Measurements from ENCODE around the gene RNF183.

Gene RNF183, protein sequence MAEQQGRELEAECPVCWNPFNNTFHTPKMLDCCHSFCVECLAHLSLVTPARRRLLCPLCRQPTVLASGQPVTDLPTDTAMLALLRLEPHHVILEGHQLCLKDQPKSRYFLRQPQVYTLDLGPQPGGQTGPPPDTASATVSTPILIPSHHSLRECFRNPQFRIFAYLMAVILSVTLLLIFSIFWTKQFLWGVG

DNA sequence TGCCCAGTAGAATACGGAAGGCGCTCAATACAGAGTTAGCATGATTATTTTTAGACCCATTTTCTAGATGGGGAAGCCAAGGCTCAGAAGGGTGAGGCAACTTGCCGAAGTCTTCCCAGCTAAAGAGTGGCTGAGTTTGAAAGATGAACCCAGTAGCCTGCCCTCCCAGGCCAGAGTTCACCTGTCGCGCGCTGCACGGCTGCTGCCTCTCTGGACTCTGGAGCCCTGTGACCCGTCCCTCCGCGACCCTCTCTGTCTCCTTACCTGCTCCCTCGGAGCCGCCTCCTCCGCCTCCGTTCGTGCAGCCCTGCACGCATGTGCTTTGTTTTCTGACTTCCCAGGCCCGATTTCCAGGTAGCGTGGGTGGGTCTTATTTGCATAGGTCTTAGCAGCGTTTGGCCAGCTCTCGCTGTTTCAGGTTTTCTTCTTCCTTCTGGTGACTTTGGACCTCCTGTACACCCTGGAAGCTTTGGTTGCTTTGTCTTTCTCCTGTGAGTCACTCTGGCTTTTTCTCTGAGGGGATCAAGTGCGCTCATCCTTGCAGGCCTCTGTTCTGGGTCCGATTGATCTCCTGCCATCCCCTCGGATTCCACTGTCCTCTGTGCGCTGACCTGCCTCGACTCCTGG lies at the start of gene RNF183:
TSS of gene RNF183 (minus strand) at position 585 of the 627 bp plus-strand sequence. CDS start 5,192 bp downstream, outside the sequence.
- no peak for DNase-seq

DNA sequence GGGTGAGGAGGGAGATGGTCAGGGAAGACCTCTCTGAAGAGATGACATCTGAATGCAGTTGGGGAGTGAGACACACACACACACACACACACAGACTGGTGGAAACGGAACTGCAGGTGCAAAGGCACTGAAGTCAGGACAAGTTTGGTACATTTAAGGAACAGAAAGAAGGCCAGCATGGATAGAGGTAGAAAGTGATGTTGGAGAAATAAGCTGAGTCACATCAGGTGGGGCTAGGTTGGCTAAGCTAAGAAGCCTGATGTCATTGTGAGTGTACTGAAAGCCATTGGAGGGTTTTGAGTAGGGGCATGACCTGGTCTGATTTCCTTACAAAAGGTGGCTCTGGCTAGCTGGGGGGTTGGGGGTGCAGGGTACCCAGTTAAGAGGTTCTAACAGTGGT lies 49.2 kb upstream of the RNF183 start:
- DNase-seq = no peak

DNA sequence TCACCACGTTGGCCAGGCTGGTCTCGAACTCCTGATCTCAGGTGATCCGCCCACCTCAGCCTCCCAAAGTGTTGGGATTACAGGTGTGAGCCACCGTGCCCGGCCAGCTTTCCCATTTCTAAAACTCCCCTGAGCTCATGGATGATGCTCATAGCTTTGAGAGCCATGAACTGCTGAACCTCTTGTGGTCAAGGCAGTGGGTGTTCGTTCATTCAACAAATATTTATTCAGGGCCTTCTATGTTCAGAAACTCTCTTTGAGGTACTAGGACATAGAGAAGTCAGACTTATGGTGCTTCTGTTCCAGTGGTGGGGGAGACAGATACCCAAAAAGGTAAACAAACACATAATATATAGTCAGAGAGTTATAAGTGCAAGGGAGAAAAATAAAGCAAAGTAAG lies 48.8 kb upstream of the RNF183 start:
- no peak for DNase-seq

DNA sequence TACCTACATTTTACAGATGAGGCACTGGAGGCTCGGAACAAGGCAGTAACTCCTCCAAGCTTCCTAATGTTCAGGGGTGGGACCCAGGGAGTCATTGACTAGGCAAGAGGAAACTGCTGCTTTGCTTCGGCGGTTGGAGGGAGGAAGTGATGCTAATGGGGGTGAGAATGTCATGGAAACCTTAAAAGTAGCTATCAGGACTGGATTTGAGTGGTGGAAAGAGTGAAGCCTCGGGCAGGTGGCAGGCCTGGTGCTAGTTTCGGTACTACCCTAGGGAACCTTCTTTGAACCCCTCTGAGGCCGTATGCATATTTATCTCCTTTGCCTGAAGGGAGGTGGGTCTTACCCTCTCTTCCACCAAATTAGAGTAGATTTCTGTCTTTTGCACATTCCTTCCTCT lies 47.8 kb upstream of the RNF183 start:
- DNase-seq = no peak

DNA sequence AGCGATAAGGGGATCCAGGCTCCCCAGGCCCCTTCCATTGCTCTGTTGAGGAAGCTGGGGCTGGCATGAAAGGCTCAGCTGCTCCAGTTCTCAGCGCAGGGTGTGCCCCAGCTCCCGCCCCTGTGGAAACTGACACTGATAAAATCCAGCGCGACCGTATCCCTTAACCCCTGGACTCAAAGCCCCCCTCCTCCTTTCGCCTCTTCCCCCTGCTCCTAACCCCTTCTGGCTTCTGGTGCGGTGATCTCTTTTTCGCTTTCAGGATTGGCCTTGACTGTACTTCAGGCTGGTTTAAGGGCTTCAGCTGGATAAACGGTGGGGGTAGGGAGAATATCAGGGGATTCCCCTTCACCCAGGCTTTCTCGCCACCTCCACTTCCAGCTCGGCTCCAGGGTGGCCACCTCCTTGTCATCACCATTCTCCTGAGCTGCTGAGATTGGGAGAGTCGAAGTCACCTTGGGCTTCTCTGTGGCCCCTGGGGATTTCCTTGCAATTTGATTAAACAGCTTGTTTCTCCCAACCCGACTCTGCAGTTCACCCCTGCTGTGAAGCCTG lies 47.0 kb upstream of the RNF183 start:
- DNase-seq = no peak

DNA sequence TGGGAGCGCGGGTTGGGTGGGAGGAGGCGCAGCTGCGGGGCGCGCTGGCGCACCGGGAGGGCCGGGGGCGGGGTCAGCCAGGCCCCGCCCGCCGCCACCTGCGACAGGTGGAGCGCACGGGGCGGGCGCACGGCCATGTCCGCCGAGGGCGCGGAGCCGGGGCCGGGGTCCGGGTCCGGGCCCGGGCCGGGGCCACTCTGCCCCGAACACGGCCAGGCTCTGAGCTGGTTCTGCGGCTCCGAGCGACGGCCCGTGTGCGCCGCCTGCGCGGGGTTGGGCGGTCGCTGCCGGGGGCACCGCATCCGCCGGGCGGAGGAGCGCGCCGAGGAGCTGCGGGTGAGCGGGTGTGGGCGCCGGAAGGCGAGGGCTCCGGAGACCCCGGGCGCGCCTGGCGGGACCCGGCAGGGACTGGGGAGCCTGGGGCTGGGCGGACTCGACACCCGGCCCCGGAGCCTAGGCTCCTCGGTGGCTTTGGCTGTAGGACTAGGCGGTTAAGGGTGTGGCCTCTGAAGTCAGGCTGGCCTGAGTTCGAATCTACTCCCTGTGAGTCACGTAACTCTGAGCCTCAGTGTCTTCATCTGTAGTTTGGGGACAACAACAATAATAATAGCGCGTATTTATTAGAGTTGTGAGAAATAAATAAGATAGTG lies 46.4 kb upstream of the RNF183 start, which contains the start of gene BSPRY:
TSS of gene BSPRY (plus strand) at position 97 of the 650 bp plus-strand sequence. CDS start at position 136, 39 bp downstream.
- peak; percentile 14 for DNase-seq

DNA sequence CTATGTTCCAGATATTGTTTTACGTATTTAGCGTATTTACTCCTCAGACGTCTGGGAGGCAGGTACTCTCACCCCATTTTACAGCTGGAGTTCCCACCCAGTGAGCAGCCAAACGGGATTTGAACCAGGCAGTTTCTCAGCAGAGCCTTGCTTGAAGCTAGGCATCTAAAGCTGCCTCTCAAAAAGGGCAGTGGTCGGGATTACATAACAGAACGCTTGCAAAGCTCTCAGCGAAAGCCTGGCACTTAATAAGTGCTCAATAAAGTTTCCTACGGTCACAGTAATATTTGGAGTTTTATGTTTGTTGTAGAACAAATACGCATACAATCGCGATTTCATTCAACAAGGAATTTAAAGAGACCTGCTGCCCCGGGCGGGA lies 45.9 kb upstream of the RNF183 start:
- no peak for DNase-seq

DNA sequence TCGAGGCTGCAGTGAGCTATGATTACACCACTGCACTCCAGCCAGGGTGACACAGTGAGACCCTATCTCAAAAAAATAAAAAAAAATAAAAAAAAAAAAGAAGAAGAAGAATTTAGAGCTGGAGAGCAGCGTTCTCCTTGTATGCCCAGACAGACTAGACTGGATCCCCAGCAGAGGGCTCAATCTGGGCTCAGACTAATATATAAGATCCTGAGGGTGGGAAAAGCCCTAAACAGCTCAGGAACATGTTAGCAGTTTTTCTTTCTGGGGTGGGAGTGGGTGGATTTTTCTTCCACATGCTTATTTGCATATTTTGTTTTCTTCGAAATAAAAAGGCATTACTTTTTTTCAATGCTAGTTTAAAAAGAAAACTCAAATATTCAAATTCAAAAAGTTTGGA lies 45.3 kb upstream of the RNF183 start:
- no peak for DNase-seq

DNA sequence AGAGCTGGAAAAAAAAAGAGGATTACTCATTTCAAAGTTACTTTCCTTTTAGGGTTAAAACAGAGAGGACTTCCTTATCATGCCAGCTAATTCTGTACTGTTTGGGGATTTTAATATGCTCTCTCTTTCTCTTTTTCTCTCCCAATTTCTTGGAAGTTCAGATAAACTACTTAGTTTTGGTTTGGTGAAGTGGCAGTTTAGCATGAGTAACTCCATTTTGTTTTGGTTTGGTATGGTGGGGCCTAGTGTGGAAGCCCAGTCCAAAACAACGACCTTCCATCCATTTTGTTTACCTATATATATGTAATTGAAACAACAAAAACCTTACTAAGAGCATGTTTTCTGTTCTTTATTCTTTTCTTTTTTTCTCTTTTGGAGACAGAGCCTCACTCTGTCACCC lies 42.5 kb upstream of the RNF183 start:
- no peak for DNase-seq

DNA sequence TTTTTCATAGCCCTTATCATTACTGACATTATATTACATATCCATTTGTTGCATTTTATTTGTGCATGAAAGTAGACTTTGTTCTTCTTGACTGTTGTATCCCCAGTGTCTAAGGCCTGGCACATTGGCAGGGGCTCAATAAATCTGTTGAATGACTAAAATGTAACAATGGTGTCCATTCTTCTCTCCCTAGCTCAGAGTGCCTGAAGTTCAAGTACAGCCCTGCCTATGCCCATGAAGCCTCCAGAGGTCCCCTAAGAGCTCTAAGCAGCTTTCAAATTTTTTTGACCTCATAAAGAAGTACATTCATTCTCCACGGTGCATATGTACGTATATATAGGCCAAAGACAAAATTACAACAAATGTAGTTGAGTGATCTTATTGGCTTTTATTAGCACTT lies 42.0 kb upstream of the RNF183 start:
- no peak for DNase-seq

DNA sequence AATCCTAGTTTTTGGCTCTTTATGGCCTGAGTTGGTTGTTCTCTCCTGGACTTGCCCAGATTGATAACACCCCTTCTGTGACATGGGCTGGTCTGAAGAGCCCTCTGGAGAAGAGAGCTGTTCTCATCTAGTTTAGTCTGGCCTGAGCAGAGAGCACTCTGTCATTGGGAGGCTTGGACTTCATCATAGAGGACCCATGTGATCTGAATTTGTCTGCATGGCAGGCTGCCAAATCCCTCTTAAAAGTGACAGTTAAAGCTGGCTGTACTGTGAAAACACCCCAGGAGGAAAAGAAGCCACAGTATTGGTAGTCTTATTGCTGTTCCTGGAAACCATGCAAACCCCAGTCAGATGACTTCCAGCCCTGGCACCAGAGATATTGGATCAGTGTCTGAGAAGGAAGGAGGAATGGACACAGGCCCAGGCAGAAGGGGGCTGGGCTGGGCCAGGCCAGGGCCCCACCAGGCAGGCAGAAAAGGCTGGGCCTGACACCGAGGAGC lies 40.6 kb upstream of the RNF183 start:
- DNase-seq = no peak

DNA sequence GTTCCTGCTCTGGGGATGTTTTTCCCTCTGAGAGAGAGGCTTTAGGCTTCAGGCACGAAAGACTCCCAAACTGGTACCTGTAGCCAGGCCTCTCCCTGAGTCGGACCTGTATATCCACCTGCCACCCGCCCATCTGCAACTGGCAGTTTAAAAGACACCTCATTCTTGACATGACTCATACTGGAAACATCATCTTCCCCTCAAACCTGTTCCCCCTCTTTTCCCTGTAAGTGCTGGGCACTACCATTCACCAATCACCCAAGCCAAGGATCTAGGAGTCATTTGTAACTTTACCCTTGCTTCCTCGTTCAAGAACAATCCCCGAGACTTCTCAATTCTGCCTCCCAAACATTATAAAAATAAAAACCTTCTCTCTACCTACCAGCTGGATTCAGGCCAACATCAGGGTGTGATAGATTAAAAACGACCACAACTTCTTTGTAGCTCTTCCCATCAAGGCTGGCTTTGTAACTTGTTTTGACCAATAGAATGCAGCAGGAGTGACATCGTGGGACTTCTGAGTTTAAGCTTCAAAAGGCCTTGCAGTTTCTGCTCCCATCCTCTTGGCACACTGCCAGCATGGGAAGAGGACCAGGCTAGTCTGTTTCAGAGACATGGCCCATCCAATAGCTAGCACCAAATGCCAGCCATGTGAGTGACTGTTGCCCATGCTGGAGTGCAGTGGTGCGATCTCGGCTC lies 38.7 kb upstream of the RNF183 start:
- DNase-seq = no peak

DNA sequence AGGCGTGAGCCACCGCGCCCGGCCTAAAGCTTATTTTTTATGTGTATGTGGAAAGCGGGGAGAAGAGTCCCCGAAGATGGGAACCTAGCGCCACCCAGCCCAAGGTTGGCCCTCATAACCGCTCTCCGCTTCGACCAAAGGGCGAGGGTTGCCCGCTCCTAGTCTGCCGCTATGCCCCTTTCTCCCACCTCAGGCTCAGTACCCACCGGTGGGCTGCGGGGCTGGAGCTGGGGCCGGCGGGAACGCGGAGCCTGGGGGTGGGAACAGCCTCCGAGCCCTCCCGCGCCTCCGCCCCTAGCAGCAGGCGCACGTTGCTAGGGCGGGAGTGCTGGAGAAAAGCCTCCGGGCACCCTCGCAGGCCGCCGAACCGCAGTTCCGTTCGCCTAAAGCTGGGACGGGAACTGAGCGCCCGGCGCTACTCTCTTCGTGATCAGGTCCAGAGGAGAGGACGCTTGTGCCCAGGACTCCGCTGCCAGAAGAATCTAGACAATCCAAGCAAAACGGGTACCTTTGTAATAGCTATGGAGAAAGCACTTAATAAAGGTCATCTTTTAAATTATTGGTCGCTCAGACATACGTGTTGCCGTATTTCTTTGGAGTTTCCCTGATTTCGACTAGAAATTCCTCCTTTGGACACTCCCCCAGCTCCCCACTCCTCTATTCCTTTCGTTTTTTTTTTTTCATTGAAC lies 37.0 kb upstream of the RNF183 start, which contains the start of gene WDR31:
TSS of gene WDR31 (minus strand) at position 265 of the 689 bp plus-strand sequence. CDS start 8,253 bp downstream, outside the sequence.
- peak; percentile 72 for DNase-seq

DNA sequence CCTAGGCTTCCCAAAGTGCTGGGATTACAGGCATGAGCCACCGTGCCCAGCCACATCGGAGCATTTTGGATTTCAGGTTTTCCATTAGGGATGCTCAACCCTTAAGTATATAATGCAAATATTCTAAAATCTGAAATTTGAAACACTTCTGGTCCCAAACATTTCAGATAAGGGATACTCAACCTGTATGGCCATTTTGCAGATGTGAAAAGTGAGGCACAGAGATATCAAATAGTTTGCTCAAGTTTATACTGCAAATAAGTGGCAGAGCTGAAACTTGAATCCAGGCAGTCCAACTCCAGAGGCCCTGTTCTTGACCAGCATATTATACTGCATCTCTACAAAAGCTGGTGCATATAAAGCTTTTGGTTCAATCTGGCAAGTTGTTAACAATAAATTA lies 34.5 kb upstream of the RNF183 start:
- DNase-seq = no peak

DNA sequence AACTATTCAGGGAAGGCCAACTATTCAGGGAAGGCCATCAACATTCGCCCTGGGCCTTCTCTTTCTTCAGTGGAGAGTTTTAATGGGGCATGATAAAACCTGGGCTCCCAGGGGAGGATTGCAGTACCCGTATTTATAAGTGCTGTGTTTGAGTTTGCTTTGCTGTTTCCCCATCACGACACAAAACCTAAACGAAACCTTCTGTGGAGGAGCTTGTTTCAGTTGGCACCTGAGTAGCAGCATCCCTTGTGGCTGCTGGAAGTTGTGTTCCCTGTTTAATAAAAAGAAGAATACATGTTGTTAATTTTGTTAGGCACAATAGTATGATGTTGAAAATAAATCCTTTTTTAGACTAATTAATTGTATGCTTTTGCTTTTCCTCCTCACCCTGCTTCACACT lies 28.6 kb upstream of the RNF183 start:
- no peak for DNase-seq

DNA sequence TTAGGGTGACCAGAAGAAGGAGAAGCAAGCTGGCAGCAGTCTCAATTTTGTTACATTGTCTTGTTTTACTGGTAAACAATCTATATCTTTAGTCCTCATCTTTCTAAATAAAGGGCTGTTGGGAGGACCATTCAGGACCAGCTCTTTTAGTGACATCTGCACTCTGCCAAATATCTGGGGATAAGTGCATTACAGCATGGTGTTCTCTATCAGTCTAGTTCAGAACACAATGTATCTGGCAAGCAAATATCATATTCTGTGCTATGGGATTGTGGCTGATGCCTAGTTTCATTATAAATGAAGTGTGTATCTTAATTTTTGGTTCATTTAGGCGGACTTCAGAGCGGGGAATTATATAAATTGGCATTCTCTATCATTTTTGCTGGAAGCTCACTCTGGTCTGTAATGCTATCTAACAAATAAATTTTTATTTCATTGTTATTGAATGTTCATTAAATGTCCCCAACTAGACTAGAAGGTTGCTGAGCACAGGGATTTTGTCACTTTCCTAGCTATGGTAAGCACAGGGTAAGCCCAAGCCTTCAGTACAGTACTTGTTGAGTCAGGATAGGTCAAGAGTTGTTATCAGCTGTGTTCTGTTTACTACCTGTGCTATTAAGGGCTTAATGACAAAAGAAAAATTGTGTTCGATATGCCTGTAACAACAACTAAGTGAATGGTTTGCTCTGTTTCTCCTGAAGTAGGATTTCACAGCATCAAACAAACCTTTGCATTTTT lies 25.0 kb upstream of the RNF183 start:
- no peak for DNase-seq

DNA sequence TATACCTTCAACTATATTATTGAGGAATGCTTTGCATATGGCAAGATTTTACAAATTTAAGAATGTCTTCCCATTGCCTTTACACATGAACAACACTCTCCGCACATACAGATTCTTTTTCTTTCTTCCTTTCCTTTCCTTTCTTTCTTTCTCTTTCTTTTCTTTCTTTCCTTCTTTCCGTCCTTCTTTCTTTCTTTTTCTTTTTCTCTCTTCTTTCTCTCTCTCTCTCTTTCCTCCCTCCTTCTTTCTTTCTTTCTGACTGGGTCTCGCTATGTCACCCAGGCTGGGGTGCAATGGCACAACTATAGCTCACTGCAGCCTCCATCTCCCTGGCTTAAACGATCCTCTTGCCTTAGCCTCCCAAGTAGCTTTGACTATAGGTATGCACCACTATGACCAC lies 23.1 kb upstream of the RNF183 start:
- no peak for DNase-seq

DNA sequence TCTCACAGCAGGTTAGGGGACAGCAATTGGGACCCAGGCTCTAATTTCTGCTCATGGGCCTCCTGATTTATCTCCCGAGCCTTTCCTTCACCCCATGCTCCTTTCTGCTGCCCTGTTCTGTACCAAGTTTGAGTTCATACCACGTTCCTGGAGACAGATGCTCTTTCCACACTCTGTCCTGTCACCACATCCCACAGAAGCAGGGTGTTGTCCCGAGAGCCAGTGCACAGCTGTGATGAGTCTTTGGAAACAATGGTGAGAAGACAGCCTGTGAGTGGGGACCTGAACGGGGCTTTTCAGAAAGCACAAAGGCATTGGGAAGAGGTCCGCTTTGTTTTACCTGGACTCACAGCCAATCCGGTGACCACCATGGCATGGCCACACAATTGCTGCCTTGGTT lies 19.5 kb upstream of the RNF183 start:
- no peak for DNase-seq

DNA sequence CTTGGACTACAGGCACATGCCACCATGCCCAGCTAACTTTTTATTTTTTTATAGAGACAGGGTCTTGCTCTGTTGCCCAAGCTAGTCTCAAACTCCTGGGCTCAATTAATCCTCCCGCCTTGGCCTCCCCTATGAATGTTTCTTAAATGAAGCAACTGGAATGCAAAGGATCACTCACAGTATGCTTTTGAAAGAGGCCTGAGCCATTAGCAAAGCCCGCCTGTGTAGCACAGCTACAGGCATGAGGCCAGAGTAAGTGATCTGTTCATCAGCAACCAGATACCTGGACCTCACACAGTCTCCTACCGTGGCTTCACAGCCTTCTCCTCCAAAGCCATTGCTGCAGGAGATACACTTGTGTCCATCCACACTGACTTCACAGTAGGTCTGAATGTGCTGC lies 16.9 kb upstream of the RNF183 start:
- no peak for DNase-seq

DNA sequence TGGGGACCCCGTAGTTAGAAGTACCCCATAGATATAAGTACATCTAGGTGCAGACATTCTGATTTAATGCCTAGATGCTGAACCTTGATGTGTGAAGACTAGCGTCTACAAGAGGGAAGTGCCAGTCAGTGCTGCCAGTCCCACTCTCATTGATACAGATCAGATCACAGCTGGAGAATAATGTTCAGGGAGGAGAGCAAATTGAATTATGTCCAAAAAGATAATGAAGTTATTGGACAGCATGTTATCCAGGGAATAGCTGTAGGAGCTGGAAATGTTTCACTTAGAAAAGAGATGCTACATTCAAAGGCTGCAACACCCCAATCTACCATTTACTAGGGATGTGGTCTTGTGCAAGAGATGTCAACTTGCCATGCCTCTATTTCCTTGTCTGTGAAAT lies 15.9 kb upstream of the RNF183 start:
- DNase-seq = no peak

DNA sequence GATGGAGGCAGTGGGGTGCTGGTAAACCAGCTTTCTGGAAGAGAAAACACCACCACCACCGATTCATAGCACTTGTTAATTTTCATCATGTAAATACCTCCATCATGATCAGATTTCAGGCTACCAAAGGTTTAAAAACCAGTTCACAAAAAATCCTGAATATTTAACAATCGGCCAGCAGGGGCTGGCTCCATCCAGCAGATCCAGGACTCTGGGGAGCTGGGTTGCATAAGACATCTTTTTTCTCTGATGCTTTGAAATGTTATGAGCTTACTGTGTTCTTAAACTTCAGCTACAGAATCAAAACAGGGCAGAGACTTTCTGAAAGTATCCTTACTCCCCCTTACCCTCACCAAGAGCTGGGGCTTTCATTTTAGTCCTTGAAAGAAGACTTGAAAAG lies 14.6 kb upstream of the RNF183 start:
- no peak for DNase-seq

DNA sequence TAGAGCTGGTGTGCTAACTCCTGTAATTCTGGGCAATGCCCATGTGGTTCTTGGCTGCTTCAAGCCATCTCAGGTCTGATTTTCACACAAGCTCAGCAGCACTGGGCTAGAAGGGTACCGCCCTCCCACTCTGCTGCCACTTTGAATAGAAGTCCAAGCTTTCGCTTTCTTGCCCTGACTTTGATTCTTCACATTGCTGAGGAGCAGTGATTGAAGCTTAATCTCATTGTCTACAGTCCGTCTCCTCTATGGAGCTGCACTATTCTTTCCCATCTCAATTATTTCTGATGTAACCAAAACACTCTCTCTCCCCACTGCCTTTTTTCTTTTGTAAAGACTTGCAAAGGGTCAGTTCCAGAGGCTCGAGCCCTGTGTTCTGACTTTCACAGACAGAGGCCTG lies 12.9 kb upstream of the RNF183 start:
- no peak for DNase-seq
